ENCODE measurements around the gene NID1.

Gene NID1

GRCh38 chr1:235955777-235956176, 109.1 kb downstream of the NID1 start:
- no peak for DNase-seq

GRCh38 chr1:235954306-235955283, 110.3 kb downstream of the NID1 start:
- DNase-seq = peak; percentile 27

- DNase-seq = peak; percentile 90
Measured at GRCh38 chr1:235953801-235954200, 111.1 kb downstream of the NID1 start.

- DNase-seq = no peak
Measured at GRCh38 chr1:235952950-235953615, 111.8 kb downstream of the NID1 start.

- no peak for DNase-seq
Measured at GRCh38 chr1:235951661-235952060, 113.2 kb downstream of the NID1 start.

- DNase-seq = no peak
Measured at GRCh38 chr1:235950318-235950717, 114.6 kb downstream of the NID1 start.

- DNase-seq = no peak
Measured at GRCh38 chr1:235948774-235949427, 116.0 kb downstream of the NID1 start.

GRCh38 chr1:235947989-235948388, 116.9 kb downstream of the NID1 start:
- peak; percentile 20 for DNase-seq

- peak; percentile 41 for DNase-seq
Measured at GRCh38 chr1:235946571-235946981, 118.3 kb downstream of the NID1 start.

GRCh38 chr1:235945775-235946570, 118.9 kb downstream of the NID1 start:
- DNase-seq = no peak

- peak; percentile 93 for DNase-seq
Measured at GRCh38 chr1:235943581-235944114, 121.2 kb downstream of the NID1 start.

- DNase-seq = no peak
Measured at GRCh38 chr1:235942979-235943575, 121.8 kb downstream of the NID1 start.

GRCh38 chr1:235942625-235942934, 122.3 kb downstream of the NID1 start:
- no peak for DNase-seq

- DNase-seq = no peak
Measured at GRCh38 chr1:235941876-235942624, 122.8 kb downstream of the NID1 start.

GRCh38 chr1:235940285-235940684, 124.6 kb downstream of the NID1 start:
- no peak for DNase-seq

GRCh38 chr1:235939480-235939775, 125.5 kb downstream of the NID1 start:
- peak; percentile 60 for DNase-seq

GRCh38 chr1:235938709-235939479, 126.0 kb downstream of the NID1 start:
- DNase-seq = no peak

- no peak for DNase-seq
Measured at GRCh38 chr1:235937123-235937522, 127.8 kb downstream of the NID1 start.

- no peak for DNase-seq
Measured at GRCh38 chr1:235935235-235936225, 129.4 kb downstream of the NID1 start.

All from fibroblast of skin of abdomen (primary cell).